A549 (cell line): Measurements from ENCODE around the gene CLPSL2. TPM values are rescaled to one million over a fixed set of nuclear protein-coding genes. Genes with fewer than 3 reads are reported as not detected.

Experiments
- ATAC-seq, 2 experiments: fragments of 200-7000 bp in 1 of 2; fragments of >200 bp in 1 of 2; cut with Nextera tagmentation in 1 of 2; cut with Tn5 transposase in 1 of 2; 3 replicates each; pipeline versions ENCODE4 v1.8.0 to v1.9.1; 2018 to 2020; ENCODE audit warnings: mild to moderate bottlenecking in 1 of 2, moderate library complexity in 1 of 2
- CTCF ChIA-PET: fragments of 300-600 bp; sonication (Branson Sonifier 250); formaldehyde crosslinking; extraction: SDS; loops from one replicate; lab custom pipeline; 2021; ENCODE audit warnings: antibody characterized with exemption, inconsistent platforms; lab: Yijun Ruan, JAX
- POLR2A ChIA-PET: fragments of 350-600 bp; formaldehyde crosslinking; extraction: SDS; loops from one replicate; lab custom pipeline; 2021; ENCODE audit warnings: antibody characterized with exemption, inconsistent platforms; lab: Yijun Ruan, JAX
- DNase-seq, 2 experiments: peaks; one replicate each; pipeline versions ENCODE4 v3.0.0 to v3.0.0-alpha.2; 2011 to 2016; ENCODE audit warnings: low read depth in 1 of 2, low spot score in 1 of 2
- FAIRE-seq: peaks from 2 replicates; lab custom pipeline; 2011; peaks lifted over from hg19 to GRCh38; lab: Jason Lieb, UNC
- H3K27ac ChIP-seq, 2 experiments: fragments of >200 bp; sonication (Bioruptor Twin); formaldehyde crosslinking; 3 replicates each; pipeline ENCODE4 v1.5.1; 2016 to 2017
- H3K4me1 ChIP-seq: fragments of >200 bp; sonication (Bioruptor Twin); formaldehyde crosslinking; 3 replicates; pipeline ENCODE4 v1.6.1; 2016
- H3K4me2 ChIP-seq: fragments of >200 bp; sonication (Bioruptor Twin); formaldehyde crosslinking; 3 replicates; pipeline ENCODE4 v1.6.1; 2016
- H3K4me3 ChIP-seq: fragments of >200 bp; sonication (Bioruptor Twin); formaldehyde crosslinking; 3 replicates; pipeline ENCODE4 v1.5.1; 2016
- H3K9me3 ChIP-seq: fragments of >200 bp; sonication (Bioruptor Twin); formaldehyde crosslinking; 3 replicates; pipeline ENCODE4 v1.6.1; 2016
- BHLHE40 ChIP-seq: IDR thresholded peaks from 2 replicates; pipeline ENCODE4 v1.6.1; 2012; ENCODE audit warnings: low read depth, low read length, inconsistent platforms
- CBX8 ChIP-seq: fragments of 200-600 bp; sonication (generic); IDR thresholded peaks from 2 replicates; pipeline ENCODE4 v1.6.1; 2016
- EHMT2 ChIP-seq: fragments of 200-600 bp; sonication (generic); IDR thresholded peaks from 2 replicates; pipeline ENCODE4 v1.6.1; 2016; ENCODE audit warnings: antibody characterized with exemption, low read depth, mild to moderate bottlenecking, moderate library complexity
- ESRRA ChIP-seq: fragments of 150-350 bp; IDR thresholded peaks from 2 replicates; pipeline ENCODE4 v1.6.1; 2014; ENCODE audit warnings: mild to moderate bottlenecking, low read length, borderline replicate concordance
- FOSL2 ChIP-seq, 2 experiments: fragments of 450-650 bp in 1 of 2; fragments of >200 bp in 1 of 2; sonication (Bioruptor Twin) in 1 of 2; formaldehyde crosslinking; IDR thresholded peaks; 2 replicates each; pipeline versions ENCODE4 v1.5.0 to v1.6.1; 2016 to 2020; ENCODE audit warnings: mild to moderate bottlenecking in 1 of 2, moderate library complexity in 1 of 2
- FOXS1 ChIP-seq: fragments of 250-450 bp; sonication (Bioruptor Pico); IDR thresholded peaks from 2 replicates; pipeline ENCODE4 v1.5.0; 2020; ENCODE audit warnings: mild to moderate bottlenecking, moderate library complexity
- HEYL ChIP-seq: fragments of 250-450 bp; sonication (Bioruptor Pico); IDR thresholded peaks from 2 replicates; pipeline ENCODE4 v1.8.0; 2021; ENCODE audit warnings: mild to moderate bottlenecking, moderate library complexity
- JUN ChIP-seq, 2 experiments: fragments of >200 bp; sonication (Bioruptor Twin); formaldehyde crosslinking; IDR thresholded peaks; 2 replicates in 1 of 2; 3 replicates in 1 of 2; pipeline ENCODE4 v1.6.1; 2016 to 2017
- JUNB ChIP-seq: fragments of >200 bp; sonication (Bioruptor Twin); formaldehyde crosslinking; IDR thresholded peaks from 2 replicates; pipeline ENCODE4 v1.6.1; 2016
- KDM5A ChIP-seq: fragments of 200-600 bp; sonication (generic); IDR thresholded peaks from 2 replicates; pipeline ENCODE4 v1.6.1; 2016; ENCODE audit warnings: antibody characterized with exemption, mild to moderate bottlenecking
- MAFK ChIP-seq: fragments of 450-650 bp; IDR thresholded peaks from 2 replicates; pipeline ENCODE4 v1.6.1; 2014; ENCODE audit not compliant: partially characterized antibody
- NPAS2 ChIP-seq: fragments of 250-450 bp; sonication (Bioruptor Pico); IDR thresholded peaks from 2 replicates; pipeline ENCODE4 v1.8.0; 2022; ENCODE audit warnings: mild to moderate bottlenecking, moderate library complexity, borderline replicate concordance
- PHF8 ChIP-seq: fragments of 200-600 bp; sonication (generic); IDR thresholded peaks from 2 replicates; pipeline ENCODE4 v1.6.1; 2016; ENCODE audit warnings: low read depth, mild to moderate bottlenecking, antibody characterized with exemption, moderate library complexity, borderline replicate concordance
- POLR2AphosphoS2 ChIP-seq: conservative IDR thresholded peaks from 2 replicates; pipeline ENCODE4 v1.6.1; 2012; ENCODE audit warnings: low read length, improper control_type of control experiment, inconsistent platforms
- RFX5 ChIP-seq: fragments of 450-650 bp; IDR thresholded peaks from 2 replicates; pipeline ENCODE4 v1.7.1; 2014; ENCODE audit warnings: antibody characterized with exemption, mild to moderate bottlenecking, moderate library complexity
- SMC3 ChIP-seq: fragments of >200 bp; sonication (Bioruptor Twin); formaldehyde crosslinking; IDR thresholded peaks from 3 replicates; pipeline ENCODE4 v1.6.1; 2018; ENCODE audit warnings: inconsistent platforms
- TFCP2L1 ChIP-seq: fragments of 250-450 bp; sonication (Bioruptor Pico); IDR thresholded peaks from 2 replicates; pipeline ENCODE4 v1.5.0; 2021; ENCODE audit warnings: mild to moderate bottlenecking
- WGBS: methylation state at CpG from one replicate; pipeline ENCODE4 v1.1.6; 2017; ENCODE audit errors: missing lambda C conversion rate; 5-methylcytosine and 5-hydroxymethylcytosine counted together
- polyA plus RNA-seq, 4 experiments: library from polyadenylated mRNA; depleted of rRNA in 3 of 4; stranded (reverse); fragments of >200 nt; fragmentation: RNase III in 1 of 4; extraction: RNeasy Plus Mini Kit Qiagen cat#74134 plus additional on column Dnase treatment in 1 of 4; gene quantifications; 2 replicates in 3 of 4; 3 replicates in 1 of 4; pipeline ENCODE4 v1.2.3, GENCODE V29; 2011 to 2017
- TF ChIP-seq, protein P1 (sequence below): fragments of >200 bp; sonication (Bioruptor Twin); formaldehyde crosslinking; IDR thresholded peaks from 2 replicates; pipeline ENCODE4 v1.6.1; 2016
- TF ChIP-seq, protein P2 (sequence below): IDR thresholded peaks from 2 replicates; pipeline ENCODE4 v1.6.1; 2012
- TF ChIP-seq, protein P3 (sequence below): fragments of 150-350 bp; IDR thresholded peaks from 2 replicates; pipeline ENCODE4 v1.6.1; 2014; ENCODE audit warnings: low read depth, mild to moderate bottlenecking, low read length
- TF ChIP-seq, protein P4 (sequence below): IDR thresholded peaks from 2 replicates; pipeline ENCODE4 v1.6.1; 2012; ENCODE audit warnings: low read depth, borderline replicate concordance
- TF ChIP-seq, protein P5 (sequence below): fragments of 250-450 bp; sonication (Bioruptor Pico); IDR thresholded peaks from 2 replicates; pipeline ENCODE4 v1.5.0; 2020; ENCODE audit warnings: low read depth, mild to moderate bottlenecking, moderate library complexity
- TF ChIP-seq, protein P6 (sequence below): IDR thresholded peaks from 2 replicates; pipeline ENCODE4 v1.6.1; 2012

The CLPSL2 gene
- polyA plus RNA-seq, 2 of the 4 experiments (the other 2 are of a cell fraction), result 0.37 to 0.72 TPM

DNA sequence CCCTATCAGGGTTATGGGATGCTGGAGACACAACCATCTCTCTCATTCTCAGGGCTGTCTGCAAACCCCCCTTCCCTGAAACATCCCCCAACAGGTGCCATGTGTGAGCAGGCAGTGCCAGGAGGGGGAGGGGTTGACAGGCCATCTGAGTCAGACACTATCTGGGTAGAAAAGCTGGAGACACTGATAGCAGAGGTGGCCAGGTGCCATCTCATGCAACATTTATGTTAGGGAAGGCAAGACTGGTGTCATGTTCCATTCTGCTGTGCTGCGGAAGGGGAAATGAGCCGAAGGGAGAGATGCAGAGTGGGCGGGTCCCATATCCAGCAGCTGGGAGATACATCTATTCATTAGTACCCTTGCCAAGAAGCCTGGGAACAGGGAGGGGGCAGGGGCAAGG, 32.3 kb downstream of the CLPSL2 start:
- H3K27ac ChIP-seq, result no peak overlapping the region
- H3K4me2 ChIP-seq, result no peak overlapping the region
- ChIA-PET CTCF (interaction anchor here (1.0 kb wide), 1 partner anchor 286 kb away, joined by 3 read pairs; no protein-coding TSS in a partner anchor), POLR2A (no interaction called here)
- no peaks in the 10 kb centered on the region for H3K9me3 ChIP-seq
- no peak for ATAC-seq
- no peak for FAIRE-seq
- peaks cover 23% of the 10 kb centered on the region for H3K4me1 ChIP-seq
- no peak overlapping the region for H3K4me3 ChIP-seq
- TF ChIP-seq, protein P1, sequence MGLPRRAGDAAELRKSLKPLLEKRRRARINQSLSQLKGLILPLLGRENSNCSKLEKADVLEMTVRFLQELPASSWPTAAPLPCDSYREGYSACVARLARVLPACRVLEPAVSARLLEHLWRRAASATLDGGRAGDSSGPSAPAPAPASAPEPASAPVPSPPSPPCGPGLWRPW, result no peak
- TF ChIP-seq KDM5A (no peak), JUNB (no peak), POLR2AphosphoS2 (no peak), RFX5 (no peak), CBX8 (no peak), SMC3 (no peak), NPAS2 (CRISPR knock-in tag) (no peak), FOSL2 (IDR thresholded peaks at IDR 0.05) (no peak), FOSL2 (CRISPR knock-in tag; IDR thresholded peaks at IDR 0.05) (no peak), ESRRA (no peak), FOXS1 (CRISPR knock-in tag) (no peak), TFCP2L1 (no peak)
- TF ChIP-seq, protein P2, sequence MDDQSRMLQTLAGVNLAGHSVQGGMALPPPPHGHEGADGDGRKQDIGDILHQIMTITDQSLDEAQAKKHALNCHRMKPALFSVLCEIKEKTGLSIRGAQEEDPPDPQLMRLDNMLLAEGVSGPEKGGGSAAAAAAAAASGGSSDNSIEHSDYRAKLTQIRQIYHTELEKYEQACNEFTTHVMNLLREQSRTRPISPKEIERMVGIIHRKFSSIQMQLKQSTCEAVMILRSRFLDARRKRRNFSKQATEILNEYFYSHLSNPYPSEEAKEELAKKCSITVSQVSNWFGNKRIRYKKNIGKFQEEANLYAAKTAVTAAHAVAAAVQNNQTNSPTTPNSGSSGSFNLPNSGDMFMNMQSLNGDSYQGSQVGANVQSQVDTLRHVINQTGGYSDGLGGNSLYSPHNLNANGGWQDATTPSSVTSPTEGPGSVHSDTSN, result no peak
- TF ChIP-seq, protein P3, sequence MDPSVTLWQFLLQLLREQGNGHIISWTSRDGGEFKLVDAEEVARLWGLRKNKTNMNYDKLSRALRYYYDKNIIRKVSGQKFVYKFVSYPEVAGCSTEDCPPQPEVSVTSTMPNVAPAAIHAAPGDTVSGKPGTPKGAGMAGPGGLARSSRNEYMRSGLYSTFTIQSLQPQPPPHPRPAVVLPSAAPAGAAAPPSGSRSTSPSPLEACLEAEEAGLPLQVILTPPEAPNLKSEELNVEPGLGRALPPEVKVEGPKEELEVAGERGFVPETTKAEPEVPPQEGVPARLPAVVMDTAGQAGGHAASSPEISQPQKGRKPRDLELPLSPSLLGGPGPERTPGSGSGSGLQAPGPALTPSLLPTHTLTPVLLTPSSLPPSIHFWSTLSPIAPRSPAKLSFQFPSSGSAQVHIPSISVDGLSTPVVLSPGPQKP, result no peak
- TF ChIP-seq, protein P4, sequence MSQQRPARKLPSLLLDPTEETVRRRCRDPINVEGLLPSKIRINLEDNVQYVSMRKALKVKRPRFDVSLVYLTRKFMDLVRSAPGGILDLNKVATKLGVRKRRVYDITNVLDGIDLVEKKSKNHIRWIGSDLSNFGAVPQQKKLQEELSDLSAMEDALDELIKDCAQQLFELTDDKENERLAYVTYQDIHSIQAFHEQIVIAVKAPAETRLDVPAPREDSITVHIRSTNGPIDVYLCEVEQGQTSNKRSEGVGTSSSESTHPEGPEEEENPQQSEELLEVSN, result no peak
- TF ChIP-seq, all 56 proteins: peak for 0
- 60% methylated on average over 3 of the region's 3 CpGs for WGBS
- DNase-seq, result no peak

DNA sequence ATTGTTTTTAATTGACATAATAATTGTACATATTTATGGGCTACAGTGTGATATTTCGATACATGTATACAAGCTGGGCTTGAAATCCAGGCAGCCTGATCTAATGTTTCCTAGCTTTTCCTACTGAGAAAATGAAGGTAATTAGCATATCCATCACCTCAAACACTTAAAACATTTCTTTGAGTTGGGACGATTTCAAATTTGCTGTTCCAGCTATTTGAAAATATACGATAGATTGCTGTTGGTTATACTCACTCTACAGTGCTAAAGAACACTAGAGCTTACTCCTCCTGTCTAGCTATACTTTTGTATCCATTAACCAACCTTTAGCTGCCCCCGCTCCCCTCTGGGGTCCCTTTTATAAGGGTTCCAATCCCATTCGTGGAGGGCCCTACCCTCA, 33.4 kb downstream of the CLPSL2 start:
- FAIRE-seq (no peak), DNase-seq (no peak), ATAC-seq (no peak)
- Histone ChIP-seq H3K4me1 (peaks cover 21% of the 10 kb centered on the region), H3K4me2 (no peak overlapping the region), H3K4me3 (no peak overlapping the region), H3K9me3 (no peaks in the 10 kb centered on the region), H3K27ac (no peak overlapping the region; a peak in 1 of 6 replicates)
- CTCF ChIA-PET, result no interaction called here
- POLR2A ChIA-PET, result no interaction called here
- TF ChIP-seq, protein P5, sequence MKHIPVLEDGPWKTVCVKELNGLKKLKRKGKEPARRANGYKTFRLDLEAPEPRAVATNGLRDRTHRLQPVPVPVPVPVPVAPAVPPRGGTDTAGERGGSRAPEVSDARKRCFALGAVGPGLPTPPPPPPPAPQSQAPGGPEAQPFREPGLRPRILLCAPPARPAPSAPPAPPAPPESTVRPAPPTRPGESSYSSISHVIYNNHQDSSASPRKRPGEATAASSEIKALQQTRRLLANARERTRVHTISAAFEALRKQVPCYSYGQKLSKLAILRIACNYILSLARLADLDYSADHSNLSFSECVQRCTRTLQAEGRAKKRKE (CRISPR knock-in tag), result no peak
- TF ChIP-seq PHF8, result no peak
- no peak for TF ChIP-seq EHMT2
- no peak for TF ChIP-seq HEYL (CRISPR knock-in tag)
- WGBS, result 80% methylated on average over 5 of the region's 5 CpGs

DNA sequence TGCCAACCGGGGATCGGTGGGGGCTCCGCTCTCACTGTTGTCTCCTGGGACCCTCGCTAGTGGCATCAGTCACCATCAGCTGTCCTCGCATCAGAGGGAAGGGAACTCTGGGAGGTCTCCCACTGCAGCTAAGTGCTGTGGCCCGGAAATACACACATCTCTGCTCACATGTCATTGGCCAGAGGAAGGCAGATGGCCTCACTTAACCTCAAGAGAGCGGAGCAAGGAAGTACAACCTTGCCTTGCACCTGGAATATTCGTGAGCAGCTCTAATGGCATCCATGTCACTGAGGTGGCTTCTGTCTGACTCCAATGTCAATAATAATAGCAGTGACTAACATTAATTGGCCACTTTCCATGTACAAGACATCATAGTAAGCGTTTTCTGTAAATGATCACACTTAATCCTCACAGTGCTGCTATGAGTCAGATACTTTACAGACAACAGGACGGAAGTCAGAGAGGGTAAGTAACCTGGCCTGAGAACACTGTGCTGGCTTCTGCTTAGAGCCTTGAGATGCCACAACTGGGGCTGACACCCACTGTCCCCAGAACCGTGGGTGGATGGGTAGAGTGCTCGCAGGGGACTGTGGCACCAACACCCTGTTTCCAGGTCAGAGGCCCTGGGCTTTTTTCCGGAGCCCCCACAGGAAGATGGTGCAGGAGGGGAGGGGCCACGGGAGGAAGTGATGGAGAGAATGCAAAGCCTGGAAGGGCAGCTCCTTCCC, 34.7 kb downstream of the CLPSL2 start:
- TF ChIP-seq FOSL2 (IDR thresholded peaks at IDR 0.05) (0 out of 2 replicates have a peak, but pooled peaks have one; percentile 31), FOSL2 (CRISPR knock-in tag; IDR thresholded peaks at IDR 0.05) (peak; percentile 66), JUN (IDR thresholded peaks at IDR 0.05) (no peak), BHLHE40 (no peak), JUNB (peak; percentile 46), MAFK (peak; percentile 52)
- TF ChIP-seq, protein P6, sequence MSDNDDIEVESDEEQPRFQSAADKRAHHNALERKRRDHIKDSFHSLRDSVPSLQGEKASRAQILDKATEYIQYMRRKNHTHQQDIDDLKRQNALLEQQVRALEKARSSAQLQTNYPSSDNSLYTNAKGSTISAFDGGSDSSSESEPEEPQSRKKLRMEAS, result 0 out of 2 replicates have a peak, but pooled peaks have one; percentile 22
- H3K4me3 ChIP-seq, result peak overlapping the region; percentile 16; the same call in 2 of the 3 replicates
- peak overlapping the region; percentile 64 for H3K4me2 ChIP-seq
- ChIA-PET POLR2A (no interaction called here), CTCF (no interaction called here)
- H3K4me1 ChIP-seq, result peaks cover 20% of the 10 kb centered on the region
- no peaks in the 10 kb centered on the region for H3K9me3 ChIP-seq
- peak overlapping the region; percentile 75 to 79 for H3K27ac ChIP-seq
- DNase-seq, result peak; percentile 31 to 78
- peak; percentile 93 to 94 for ATAC-seq
- 25% methylated on average over 14 of the region's 14 CpGs for WGBS
- FAIRE-seq, result peak; percentile 72
